Left lung (tissue), 10 donors: ENCODE measurements around the gene ODF2L. TPM values are rescaled to one million over a fixed set of nuclear protein-coding genes. Genes with fewer than 3 reads are reported as not detected.
"Not testable (repeated sequence)": the region's sequence is repeated elsewhere in the genome, so short reads cannot be mapped to it uniquely, and the experiment has no call there.

Source experiments
- ATAC-seq: fragments of 200-7000 bp; cut with Tn5 transposase; one replicate; pipeline ENCODE4 v1.9.1; 2020; ENCODE audit warnings: moderate library complexity
- DNase-seq, 4 donors: peaks; one replicate each; pipeline ENCODE4 v3.0.0-alpha.2; 2013 to 2020
- H3K27ac ChIP-seq, 2 donors: fragments of 200-600 bp; sonication (generic) in 1 of 2; one replicate each; pipeline versions ENCODE4 v1.5.0 to v1.8.0; 2020 to 2021
- H3K27me3 ChIP-seq, 2 donors: fragments of 200-600 bp; sonication (generic) in 1 of 2; one replicate each; pipeline versions ENCODE4 v1.5.0 to v1.8.0; 2020 to 2021
- H3K36me3 ChIP-seq, 2 donors: fragments of 200-600 bp; sonication (generic) in 1 of 2; one replicate each; pipeline versions ENCODE4 v1.5.0 to v1.8.0; 2020 to 2021
- H3K4me1 ChIP-seq, 2 donors: fragments of 200-600 bp; one replicate each; pipeline ENCODE4 v1.8.0; 2021
- H3K4me3 ChIP-seq, 2 donors: fragments of 200-600 bp; sonication (generic) in 1 of 2; one replicate each; pipeline versions ENCODE4 v1.5.0 to v1.8.0; 2020 to 2021; ENCODE audit warnings: mild to moderate bottlenecking in 1 of 2
- H3K9me3 ChIP-seq, 2 donors: fragments of 200-600 bp; sonication (generic) in 1 of 2; one replicate each; pipeline versions ENCODE4 v1.5.0 to v1.8.0; 2020 to 2021
- CTCF ChIP-seq, 2 donors: fragments of 200-600 bp; sonication (generic) in 1 of 2; IDR thresholded peaks; one replicate each; pipeline versions ENCODE4 v1.5.0 to v1.8.0; 2021; ENCODE audit warnings: antibody characterized with exemption in 2 of 2
- intact Hi-C, 2 donors: fragments of 100-400 bp; cut with DNase I; formaldehyde crosslinking; loops; one replicate each; pipeline versions ENCODE4 v1.11.2 to v1.14.2; 2022
- polyA plus RNA-seq, 6 donors: library from polyadenylated mRNA; unstranded; fragments of 120-200 nt; gene quantifications; one replicate each; pipeline ENCODE4 v1.2.1, GENCODE V29; 2013; ENCODE audit not compliant: insufficient read length in 6 of 6
- total RNA-seq, 2 donors: library from RNA; stranded (reverse); fragmentation: NEBNext Ultra II Directional; extraction: Animal tissue kit (Norgen Biotek cat#: 25700); gene quantifications; one replicate each; pipeline ENCODE4 v1.2.1, GENCODE V29; 2021
- donor health status: DM: no; HTN: yes; CAD: no.
- donor health status: DM: no; HTN: no; CAD: no.

Gene ODF2L
- total and polyA plus RNA-seq, 8 donors = 37.9 to 141 (median 109) TPM

- no peaks in the 10 kb centered on the region for H3K27me3 ChIP-seq
- no peak overlapping the region for H3K4me3 ChIP-seq
- no peaks in the 10 kb centered on the region for H3K4me1 ChIP-seq
- peaks cover 0 to 9% of the 10 kb centered on the region in 2 donors for H3K36me3 ChIP-seq
- intact Hi-C loops = no loop called here
- DNase-seq (no peak), ATAC-seq (no peak)
- no peak overlapping the region for H3K27ac ChIP-seq
- H3K9me3 ChIP-seq = no peaks in the 10 kb centered on the region
- no peak for TF ChIP-seq CTCF (IDR thresholded peaks at IDR 0.05)
Measured at GRCh38 chr1:86365896-86366295, 30.2 kb downstream of the ODF2L start.

DNA sequence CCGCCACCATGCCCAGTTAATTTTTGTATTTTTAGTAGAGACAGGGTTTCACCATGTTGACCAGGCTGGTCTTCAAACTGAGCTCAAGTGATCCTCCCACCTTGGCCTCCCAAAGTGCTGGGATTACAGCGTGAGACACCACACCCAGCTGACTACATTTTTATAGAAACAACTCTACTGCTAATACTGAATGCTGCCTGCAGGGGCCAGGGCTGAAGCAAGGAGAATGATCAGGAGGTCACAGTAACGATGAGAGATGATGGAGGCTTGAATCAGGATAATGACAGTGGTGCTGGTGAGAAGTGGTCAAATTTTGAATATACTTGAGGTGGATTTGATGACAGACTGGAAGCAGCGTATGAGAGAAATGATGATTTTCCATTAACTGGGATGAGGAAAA is 33.3 kb downstream of the ODF2L start:
- TF ChIP-seq CTCF (IDR thresholded peaks at IDR 0.05) = no peak
- H3K9me3 ChIP-seq = no peaks in the 10 kb centered on the region
- no peaks in the 10 kb centered on the region for H3K27me3 ChIP-seq
- intact Hi-C loops = no loop called here
- H3K36me3 ChIP-seq = peaks cover 0 to 14% of the 10 kb centered on the region in 2 donors
- DNase-seq (no peak), ATAC-seq (no peak)
- no peaks in the 10 kb centered on the region for H3K4me1 ChIP-seq
- no peak overlapping the region for H3K27ac ChIP-seq
- H3K4me3 ChIP-seq = no peak overlapping the region

GRCh38 chr1:86357796-86358195 is 38.3 kb downstream of the ODF2L start:
- intact Hi-C loops = no loop called here
- H3K9me3 ChIP-seq = no peaks in the 10 kb centered on the region
- H3K27ac ChIP-seq = no peak overlapping the region
- no peak for TF ChIP-seq CTCF (IDR thresholded peaks at IDR 0.05)
- DNase-seq = no peak
- H3K36me3 ChIP-seq = peaks cover 0 to 43% of the 10 kb centered on the region in 2 donors
- no peaks in the 10 kb centered on the region for H3K27me3 ChIP-seq
- ATAC-seq = no peak
- H3K4me1 ChIP-seq = no peaks in the 10 kb centered on the region
- H3K4me3 ChIP-seq = no peak overlapping the region

GRCh38 chr1:86356247-86356646 is 39.9 kb downstream of the ODF2L start:
- ATAC-seq = no peak
- Histone ChIP-seq H3K36me3 (peaks cover 0 to 52% of the 10 kb centered on the region in 2 donors), H3K4me1 (no peaks in the 10 kb centered on the region), H3K27ac (no peak overlapping the region), H3K27me3 (no peaks in the 10 kb centered on the region), H3K4me3 (no peak overlapping the region), H3K9me3 (no peaks in the 10 kb centered on the region)
- intact Hi-C loops = no loop called here
- DNase-seq = peak in 3 of 4 donors; percentile 33 to 61 (median 33)
- TF ChIP-seq CTCF (IDR thresholded peaks at IDR 0.05) = no peak

GRCh38 chr1:86352086-86352485 is 44.0 kb downstream of the ODF2L start:
- Histone ChIP-seq H3K27me3 (no peaks in the 10 kb centered on the region), H3K36me3 (peaks cover 0 to 53% of the 10 kb centered on the region in 2 donors), H3K4me3 (no peak overlapping the region), H3K27ac (no peak overlapping the region), H3K4me1 (no peaks in the 10 kb centered on the region), H3K9me3 (peaks cover 0 to 4% of the 10 kb centered on the region in 2 donors)
- no peak for TF ChIP-seq CTCF (IDR thresholded peaks at IDR 0.05)
- DNase-seq = no peak
- ATAC-seq = no peak
- intact Hi-C loops = no loop called here

GRCh38 chr1:86350230-86350629 is 45.9 kb downstream of the ODF2L start:
- H3K27me3 ChIP-seq, H3K9me3 ChIP-seq, H3K27ac ChIP-seq, DNase-seq, ATAC-seq, H3K4me1 ChIP-seq, H3K4me3 ChIP-seq, intact Hi-C loops: not testable (repeated sequence)
- peaks cover 0 to 42% of the 10 kb centered on the region in 2 donors for H3K36me3 ChIP-seq
